ENCODE results near the gene RBPMS2.

The RBPMS2 gene

GRCh38 chr15:64763874-64764273, 11.5 kb downstream of the RBPMS2 start:
- no peak overlapping the region for H3K4me3 ChIP-seq (ENCODE audit: control insufficient read depth, low read depth, low read length)
- TF ChIP-seq CTCF (conservative IDR thresholded peaks at IDR 0.05; ENCODE audit: control insufficient read depth, insufficient read depth, low read depth, low read length), result no peak
- DNase-seq (ENCODE audit: low read depth), result no peak

GRCh38 chr15:64763462-64763861, 11.9 kb downstream of the RBPMS2 start:
- DNase-seq (ENCODE audit: low read depth), result no peak
- no peak overlapping the region for H3K4me3 ChIP-seq (ENCODE audit: control insufficient read depth, low read depth, low read length)
- no peak for TF ChIP-seq CTCF (conservative IDR thresholded peaks at IDR 0.05; ENCODE audit: control insufficient read depth, insufficient read depth, low read depth, low read length)

GRCh38 chr15:64763021-64763420, 12.4 kb downstream of the RBPMS2 start:
- DNase-seq (ENCODE audit: low read depth), result no peak
- TF ChIP-seq CTCF (conservative IDR thresholded peaks at IDR 0.05; ENCODE audit: control insufficient read depth, insufficient read depth, low read depth, low read length), result no peak

GRCh38 chr15:64762546-64762945, 12.8 kb downstream of the RBPMS2 start:
- TF ChIP-seq CTCF (conservative IDR thresholded peaks at IDR 0.05; ENCODE audit: control insufficient read depth, insufficient read depth, low read depth, low read length), result no peak
- no peak for DNase-seq (ENCODE audit: low read depth)
- H3K4me3 ChIP-seq (ENCODE audit: control insufficient read depth, low read depth, low read length), result no peak overlapping the region

More at GRCh38 chr15:64763021-64763420, 12.4 kb downstream of the RBPMS2 start:
- H3K4me3 ChIP-seq (ENCODE audit: control insufficient read depth, low read depth, low read length), result no peak overlapping the region

- TF ChIP-seq CTCF (conservative IDR thresholded peaks at IDR 0.05; ENCODE audit: control insufficient read depth, insufficient read depth, low read depth, low read length), result no peak
- no peak overlapping the region for H3K4me3 ChIP-seq (ENCODE audit: control insufficient read depth, low read depth, low read length)
- DNase-seq (ENCODE audit: low read depth), result no peak
Observed at GRCh38 chr15:64761156-64761555, 14.2 kb downstream of the RBPMS2 start.

GRCh38 chr15:64760056-64760455, 15.3 kb downstream of the RBPMS2 start:
- no peak for DNase-seq (ENCODE audit: low read depth)
- H3K4me3 ChIP-seq (ENCODE audit: control insufficient read depth, low read depth, low read length), result no peak overlapping the region
- TF ChIP-seq CTCF (conservative IDR thresholded peaks at IDR 0.05; ENCODE audit: control insufficient read depth, insufficient read depth, low read depth, low read length), result no peak

- DNase-seq (ENCODE audit: low read depth), result no peak
- no peak for TF ChIP-seq CTCF (conservative IDR thresholded peaks at IDR 0.05; ENCODE audit: control insufficient read depth, insufficient read depth, low read depth, low read length)
- H3K4me3 ChIP-seq (ENCODE audit: control insufficient read depth, low read depth, low read length), result no peak overlapping the region
Observed at GRCh38 chr15:64755427-64755940, 19.9 kb downstream of the RBPMS2 start.
